Middle frontal gyrus (tissue), 1 donor: Measurements from ENCODE around the gene CCL5.

Experiments
- DNase-seq: peaks from one replicate; pipeline ENCODE4 v3.0.0-alpha.2; 2015; ENCODE audit warnings: low spot score; ENCODE audit errors: extremely low spot score

Gene CCL5

DNA sequence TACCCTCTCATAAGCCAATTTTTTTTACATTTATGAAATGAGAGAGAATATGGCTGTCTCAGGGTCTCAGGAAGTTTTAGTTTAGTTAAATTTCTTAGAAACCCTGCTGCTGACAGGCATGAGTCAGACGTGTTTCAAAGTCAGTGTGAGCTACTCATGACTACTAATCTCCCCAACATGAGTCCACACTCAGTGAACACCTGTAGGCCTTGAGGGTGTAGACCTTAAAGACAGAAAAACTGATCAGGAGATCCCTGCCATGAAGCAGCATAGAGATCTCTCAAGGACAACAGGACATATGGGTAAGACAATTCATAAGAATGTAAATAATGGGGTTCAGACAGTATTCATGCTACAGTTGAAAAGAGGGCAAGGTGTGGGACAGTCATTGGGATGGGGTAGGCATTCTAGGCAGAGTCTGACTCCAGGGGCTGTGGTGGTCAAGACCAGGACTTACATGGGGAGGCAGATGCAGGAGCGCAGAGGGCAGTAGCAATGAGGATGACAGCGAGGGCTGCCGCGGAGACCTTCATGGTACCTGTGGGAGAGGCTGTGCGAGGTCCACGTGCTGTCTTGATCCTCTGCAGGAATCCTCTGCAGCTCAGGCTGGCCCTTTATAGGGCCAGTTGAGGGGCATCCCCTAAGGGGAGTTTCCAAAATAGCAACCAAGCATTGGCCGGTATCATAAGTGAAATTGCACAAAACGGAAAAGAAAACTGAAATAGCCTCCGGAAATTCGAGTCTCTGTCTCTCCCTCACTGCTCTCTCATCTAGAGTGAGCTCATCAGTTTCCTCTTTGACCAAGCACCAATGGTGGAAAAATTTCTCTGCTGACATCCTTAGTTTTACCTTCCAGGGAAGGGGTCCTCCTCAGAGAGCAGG lies at the start of gene CCL5:
Gene CCL5, minus strand, starts transcription at position 588 of the 882 bp plus-strand sequence.
- DNase-seq, result no peak

DNA sequence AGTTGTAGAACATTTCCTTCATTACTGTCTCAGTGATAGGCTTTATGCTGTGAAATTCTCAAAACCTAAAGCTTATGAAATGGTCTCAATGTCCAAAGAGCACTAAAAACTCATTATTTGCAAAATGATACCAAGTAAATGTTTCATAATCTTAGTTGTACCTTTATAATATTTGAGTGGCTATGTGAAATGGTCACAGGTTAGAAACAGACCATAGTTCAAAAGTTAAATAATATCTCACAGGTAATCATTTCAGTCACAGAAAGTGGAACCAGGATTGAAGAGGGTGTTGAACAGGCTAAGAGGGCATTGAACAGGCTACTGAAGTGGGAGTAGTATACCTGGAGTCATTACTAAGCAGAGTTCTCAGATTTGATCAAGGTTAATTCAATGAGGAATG lies 47.6 kb upstream of the CCL5 start:
- no peak for DNase-seq

DNA sequence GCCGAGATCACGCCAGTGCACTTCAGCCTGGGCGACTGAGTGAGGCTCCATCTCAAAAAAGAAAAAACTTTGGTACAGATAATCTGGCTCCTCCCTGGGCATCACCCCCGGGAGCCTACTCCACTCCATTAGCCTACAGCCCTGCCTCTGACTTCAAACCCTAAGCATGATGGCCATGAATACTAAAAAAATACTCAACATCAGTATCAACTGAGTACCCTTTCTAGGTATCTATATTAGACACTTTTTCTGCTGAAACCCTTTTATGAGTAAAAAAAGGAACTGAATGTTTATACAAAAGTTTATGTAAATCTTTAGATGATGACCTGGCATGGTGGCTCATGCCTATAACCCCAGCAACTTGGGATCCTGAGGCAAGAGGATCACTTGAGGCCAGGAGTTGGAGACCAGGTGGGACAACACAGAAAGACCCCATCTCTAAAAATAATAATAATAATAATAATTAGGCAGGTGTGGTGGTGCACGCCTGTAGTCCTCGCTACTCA lies 43.5 kb upstream of the CCL5 start:
- DNase-seq, result no peak

GRCh38 chr17:35920229-35920628 lies 40.1 kb upstream of the CCL5 start:
- DNase-seq, result no peak

DNA sequence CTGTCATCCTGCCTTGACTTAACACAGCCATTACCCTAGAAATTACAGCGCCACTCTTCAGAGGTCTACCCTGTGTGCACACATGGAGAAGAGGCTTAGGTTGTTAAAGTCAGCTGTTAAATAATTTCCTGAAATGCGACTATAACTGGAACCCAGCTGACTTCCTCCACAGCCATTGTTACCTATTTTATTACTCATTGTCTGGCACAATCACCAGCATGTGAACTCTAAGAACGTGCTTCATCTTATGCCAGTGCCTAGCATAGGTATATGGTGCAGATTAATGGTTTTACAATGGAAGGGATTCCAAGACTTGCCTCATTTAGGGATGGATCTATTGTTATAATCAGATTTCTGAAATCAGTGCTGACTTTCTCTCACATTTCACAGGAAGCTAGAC lies 38.5 kb upstream of the CCL5 start:
- no peak for DNase-seq

DNA sequence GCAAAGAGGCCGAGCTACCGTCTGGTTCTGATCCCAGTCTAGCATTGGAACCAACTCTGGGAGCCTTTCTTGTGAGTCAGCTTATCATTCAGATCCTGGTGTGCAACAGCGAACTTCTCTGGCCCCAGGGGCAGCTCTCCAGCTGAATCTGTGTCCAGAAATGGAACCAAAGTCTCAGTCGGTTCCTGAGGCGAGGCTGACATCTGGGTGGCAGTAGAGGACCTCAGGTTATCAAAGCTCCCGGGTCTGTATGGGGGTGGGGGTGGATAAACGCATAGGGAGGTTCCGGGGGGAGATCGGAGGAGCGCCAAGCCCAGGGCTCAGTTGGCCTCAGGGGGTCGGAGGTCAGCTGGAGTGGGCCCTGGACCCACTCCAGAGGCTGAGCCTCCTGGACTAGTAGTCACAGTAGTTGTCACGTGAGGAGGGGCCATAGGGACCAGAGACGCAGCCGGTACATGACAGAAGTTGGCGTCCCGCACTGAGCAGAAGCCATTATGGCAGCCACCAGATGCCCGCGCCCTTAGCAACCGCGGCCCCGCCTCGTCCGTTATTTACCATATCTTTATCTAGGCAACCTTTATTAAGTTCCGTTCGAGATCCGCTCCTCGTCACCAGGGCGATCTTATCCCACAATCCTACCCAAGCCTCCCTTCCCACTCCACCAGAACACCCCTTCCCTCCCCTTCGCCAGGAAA lies 37.5 kb upstream of the CCL5 start:
- DNase-seq, result no peak

- no peak for DNase-seq
Observed at GRCh38 chr17:35915153-35915964, 35.2 kb upstream of the CCL5 start.

DNA sequence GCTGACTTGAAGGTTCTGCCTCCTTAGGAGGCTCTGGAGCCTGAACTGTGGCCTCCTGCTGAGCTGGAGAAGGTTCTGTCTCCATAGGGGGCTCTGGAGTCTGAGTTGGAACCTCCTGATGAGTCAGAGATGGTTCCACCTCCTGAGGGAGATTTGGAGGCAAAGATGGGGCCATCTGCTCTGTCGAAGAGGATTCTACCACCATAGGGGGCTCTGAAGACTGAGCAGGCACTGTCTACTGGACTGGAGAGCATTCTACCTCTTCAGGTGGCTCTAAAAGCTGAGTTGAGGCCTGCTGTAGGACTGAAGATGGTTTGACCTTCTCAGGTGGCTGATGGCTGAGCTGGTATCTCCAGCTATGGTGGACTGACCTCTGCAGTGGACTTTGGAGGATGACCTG lies 34.2 kb upstream of the CCL5 start:
- no peak for DNase-seq

GRCh38 chr17:35913609-35914008 lies 33.4 kb upstream of the CCL5 start:
- no peak for DNase-seq

- no peak for DNase-seq
Observed at GRCh38 chr17:35912942-35913341, 32.8 kb upstream of the CCL5 start.

GRCh38 chr17:35912339-35912912 lies 32.3 kb upstream of the CCL5 start:
- DNase-seq, result no peak

DNA sequence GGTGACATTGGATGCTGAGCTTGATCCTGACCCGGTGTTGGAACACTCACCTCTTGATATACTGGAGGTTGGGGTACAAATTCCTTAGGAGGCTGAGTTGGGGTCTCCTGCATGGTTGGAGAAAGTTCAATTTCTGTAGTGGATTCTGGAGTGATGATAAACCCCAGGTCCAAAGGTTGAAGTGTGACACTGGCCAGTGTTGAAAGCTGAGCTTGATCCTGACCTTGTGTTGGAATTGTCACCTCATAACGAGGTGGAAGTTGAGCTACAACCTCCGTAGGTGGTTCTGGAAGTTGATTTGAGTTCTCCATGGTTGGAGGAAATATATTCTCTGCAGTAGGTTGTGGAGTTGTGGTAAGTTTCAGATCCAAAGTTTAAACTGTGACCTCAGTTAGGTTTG lies 29.2 kb upstream of the CCL5 start:
- DNase-seq, result no peak

DNA sequence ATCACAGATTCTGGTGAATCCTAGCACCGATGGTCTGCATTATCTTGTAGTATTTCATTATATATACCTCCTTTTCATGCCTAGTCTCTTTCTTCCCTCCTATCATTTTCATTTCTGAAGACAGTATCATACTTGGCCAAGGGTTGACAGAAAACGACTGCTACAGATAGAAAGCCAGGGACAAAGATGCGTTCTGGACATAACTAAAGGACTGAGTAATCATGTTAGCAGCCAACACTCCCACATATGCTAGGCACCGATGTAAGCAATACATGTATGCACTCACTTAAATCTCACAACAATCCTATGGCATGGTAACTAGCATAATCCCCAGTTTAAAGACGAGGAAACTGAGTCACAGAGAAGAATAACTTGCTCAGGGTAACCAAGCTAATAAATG lies 27.5 kb upstream of the CCL5 start:
- no peak for DNase-seq

DNA sequence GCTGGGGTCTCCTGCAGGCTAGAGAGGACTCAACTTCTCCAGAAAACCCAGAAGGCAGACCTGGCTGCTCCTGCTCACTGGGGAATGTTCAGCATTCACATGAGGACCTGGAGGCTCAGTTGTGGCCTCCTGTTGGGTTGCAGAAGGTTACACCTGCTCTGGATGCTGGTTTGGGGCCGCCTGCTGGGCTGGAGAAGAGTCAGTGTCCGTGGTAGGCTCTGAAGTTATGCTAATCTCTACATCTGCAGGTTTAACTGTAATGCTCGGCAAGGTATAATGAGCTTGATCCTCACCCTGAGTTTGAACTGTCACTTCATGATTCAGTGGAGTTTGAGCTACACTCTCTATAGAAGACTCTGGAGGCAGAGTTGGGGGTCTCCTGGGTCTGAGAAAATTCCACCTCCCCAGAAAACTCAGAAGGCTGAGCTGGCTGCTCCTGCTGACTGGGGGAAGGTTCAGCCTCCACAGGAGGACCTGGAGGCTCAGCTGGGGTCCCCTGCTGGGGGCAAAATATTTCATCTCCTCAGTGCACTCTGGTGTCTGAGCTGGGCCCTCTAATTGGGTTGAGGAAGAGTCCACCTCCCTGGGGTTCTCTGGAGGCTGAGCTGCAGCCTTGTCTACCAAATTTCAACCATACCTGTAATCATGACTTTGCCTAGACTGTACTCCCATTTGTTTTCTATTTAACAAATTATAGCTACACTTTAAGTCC lies 26.9 kb upstream of the CCL5 start:
- no peak for DNase-seq

GRCh38 chr17:35906191-35906925 lies 26.2 kb upstream of the CCL5 start:
- DNase-seq, result no peak

DNA sequence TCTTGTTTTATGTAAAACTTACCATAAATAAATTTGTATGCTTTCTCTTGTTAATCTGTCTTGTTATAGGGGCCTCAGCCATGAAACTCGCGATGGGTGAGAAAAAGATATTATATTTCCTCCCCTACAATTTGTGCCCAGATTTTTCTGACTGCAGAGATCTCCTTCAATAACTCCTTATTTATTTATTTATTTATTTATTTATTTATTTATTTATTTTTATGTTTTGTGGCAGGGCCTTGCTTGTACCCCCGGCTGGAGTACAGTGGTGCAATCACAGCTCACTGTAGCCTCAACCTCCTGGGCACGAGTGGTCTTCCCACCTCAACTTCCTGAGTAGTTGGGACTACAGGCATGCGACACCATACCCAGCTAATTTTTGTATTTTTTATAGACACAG lies 23.3 kb upstream of the CCL5 start:
- DNase-seq, result no peak

- DNase-seq, result no peak
Observed at GRCh38 chr17:35901631-35902175, 21.5 kb upstream of the CCL5 start.

DNA sequence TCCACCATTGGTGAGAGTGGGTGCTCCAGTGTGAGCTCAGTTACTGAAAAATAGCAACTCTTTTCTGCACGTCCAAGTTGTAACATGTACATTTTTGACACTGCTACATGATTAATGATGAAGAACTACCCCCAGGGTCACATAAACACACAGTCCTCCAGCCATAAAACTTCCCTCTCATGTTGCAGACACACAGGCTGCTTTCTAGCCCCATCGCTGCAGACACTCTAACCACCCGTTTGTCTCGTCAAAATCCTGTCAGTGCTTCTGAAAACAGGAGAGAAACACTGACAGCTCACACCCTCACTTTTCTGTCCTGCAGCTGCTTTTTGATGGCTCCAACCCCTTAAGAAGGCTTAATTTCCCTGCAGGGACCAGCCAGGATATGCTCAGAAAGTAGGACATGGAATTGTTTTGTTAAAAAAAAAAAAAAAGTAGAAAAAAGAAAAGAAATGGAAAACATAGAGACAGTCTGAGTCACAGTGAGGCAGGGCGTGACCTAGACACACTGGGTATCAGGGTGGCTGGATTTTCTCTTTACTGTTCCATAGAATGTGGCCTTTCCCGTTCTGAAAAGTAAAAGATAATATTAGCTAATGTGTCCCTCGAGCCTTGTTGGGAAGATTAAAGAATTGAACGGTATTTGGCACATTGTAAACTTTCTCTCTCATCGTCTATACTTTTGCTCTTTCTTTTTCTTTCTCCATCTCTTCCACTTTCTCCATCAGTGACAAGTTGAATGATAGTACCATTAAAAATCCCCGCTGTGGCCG lies 20.7 kb upstream of the CCL5 start:
- no peak for DNase-seq

GRCh38 chr17:35900280-35900679 lies 20.1 kb upstream of the CCL5 start:
- no peak for DNase-seq
